Central memory CD8-positive, alpha-beta T cell (primary cell): ENCODE measurements around the gene RXFP2.

Experiments
- ATAC-seq: fragments of 150-1000 bp; cut with Tn5 transposase; replicated peaks from 2 replicates; pipeline ENCODE4 v1.10.0; 2022; ENCODE audit warnings: mild to moderate bottlenecking, moderate FRiP score, moderate number of reproducible peaks; ENCODE audit not compliant: poor library complexity, severe bottlenecking; ENCODE audit errors: extremely low read depth
- DNase-seq, 2 donors: peaks; one replicate each; pipeline ENCODE4 v3.0.0; 2021; ENCODE audit warnings: low spot score in 2 of 2
- H3K27ac Mint-ChIP-seq: one replicate; pipeline ENCODE4 v1.8.0; 2022; ENCODE audit warnings: low read depth, mild to moderate bottlenecking, moderate library complexity, mixed read lengths
- H3K27me3 Mint-ChIP-seq: one replicate; pipeline ENCODE4 v1.8.0; 2022; ENCODE audit warnings: mixed read lengths
- H3K36me3 Mint-ChIP-seq: one replicate; pipeline ENCODE4 v1.8.0; 2022; ENCODE audit warnings: mild to moderate bottlenecking, moderate library complexity, mixed read lengths; ENCODE audit not compliant: insufficient read depth
- H3K4me1 Mint-ChIP-seq: one replicate; pipeline ENCODE4 v1.8.0; 2022; ENCODE audit warnings: mixed read lengths
- H3K4me3 Mint-ChIP-seq: one replicate; pipeline ENCODE4 v1.8.0; 2022; ENCODE audit warnings: mild to moderate bottlenecking, moderate library complexity, mixed read lengths
- H3K9me3 Mint-ChIP-seq: one replicate; pipeline ENCODE4 v1.8.0; 2022; ENCODE audit warnings: mixed read lengths

The RXFP2 gene

DNA sequence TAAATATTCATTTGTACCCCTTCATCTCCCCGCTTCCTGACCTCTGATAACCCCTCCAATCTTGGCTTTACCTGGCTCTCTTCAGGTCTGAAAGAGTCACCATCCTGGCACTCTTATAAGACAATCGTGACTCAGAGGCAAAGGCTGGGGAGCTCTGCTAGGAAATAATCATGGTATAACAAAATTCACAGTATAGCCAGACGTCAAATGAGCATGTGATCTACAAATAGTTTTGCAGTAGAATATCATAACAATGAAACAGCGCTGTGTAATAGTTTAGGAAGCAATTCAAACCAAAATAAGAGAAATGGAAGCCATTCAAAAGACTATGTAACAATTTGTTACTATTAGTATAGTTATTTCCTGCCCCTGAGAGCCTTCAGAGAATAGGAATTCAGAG, 34.2 kb downstream of the RXFP2 start:
- Mint-ChIP-seq H3K27me3 (peaks cover 2% of the 10 kb centered on the region), H3K4me1 (peaks cover 11% of the 10 kb centered on the region), H3K4me3 (peak overlapping the region; percentile 26), H3K27ac (no peak overlapping the region), H3K36me3 (no peaks in the 10 kb centered on the region), H3K9me3 (no peaks in the 10 kb centered on the region)
- no peak for ATAC-seq
- DNase-seq: no peak

DNA sequence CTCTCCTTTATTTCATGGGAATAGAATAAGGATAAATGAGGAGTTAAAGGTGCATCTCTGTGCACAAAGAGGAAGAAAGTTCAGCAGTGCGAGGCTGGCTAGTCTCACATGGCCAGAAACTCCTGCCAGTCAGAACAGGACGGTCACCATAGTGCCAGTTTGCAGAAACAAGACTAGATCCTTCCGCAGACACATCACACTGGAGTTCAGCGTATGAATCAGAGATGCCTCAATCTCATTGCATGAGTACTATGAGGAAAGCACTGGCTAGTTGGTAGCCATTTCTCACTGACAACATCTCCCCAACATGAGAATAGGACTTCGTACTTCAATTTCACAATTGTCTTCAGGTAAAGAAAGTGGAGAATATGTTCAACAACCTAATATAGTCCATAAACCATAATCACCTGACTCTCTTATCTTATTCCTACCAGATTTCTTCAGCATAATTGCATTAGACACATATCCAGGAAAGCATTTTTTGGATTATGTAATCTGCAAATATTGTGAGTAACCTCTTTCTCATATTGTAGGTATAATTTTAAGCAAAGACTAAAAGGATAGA, 34.9 kb downstream of the RXFP2 start:
- ATAC-seq: no peak
- no peaks in the 10 kb centered on the region for H3K36me3 Mint-ChIP-seq
- H3K9me3 Mint-ChIP-seq: no peaks in the 10 kb centered on the region
- no peak for DNase-seq
- no peak overlapping the region for H3K4me3 Mint-ChIP-seq
- no peak overlapping the region for H3K27ac Mint-ChIP-seq
- H3K4me1 Mint-ChIP-seq: peaks cover 11% of the 10 kb centered on the region
- H3K27me3 Mint-ChIP-seq: peaks cover 10% of the 10 kb centered on the region

DNA sequence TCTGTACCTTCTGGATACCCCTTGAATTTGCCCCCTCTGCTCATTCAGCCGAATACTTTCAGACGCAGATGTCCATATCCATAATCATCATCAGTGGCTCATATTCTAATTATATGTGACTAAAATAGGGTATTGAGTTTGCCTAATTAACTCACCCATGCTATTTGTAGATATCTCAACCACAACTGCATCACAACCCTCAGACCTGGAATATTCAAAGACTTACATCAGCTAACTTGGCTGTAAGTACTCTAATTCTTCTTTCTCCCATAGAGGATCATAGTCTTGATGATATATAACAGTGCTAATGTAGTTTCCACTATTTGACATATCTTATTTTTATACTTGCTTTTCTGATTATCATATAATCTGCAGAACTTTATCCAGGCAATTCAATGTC, 35.8 kb downstream of the RXFP2 start:
- Mint-ChIP-seq H3K4me1 (peaks cover 11% of the 10 kb centered on the region), H3K36me3 (no peaks in the 10 kb centered on the region), H3K27me3 (peaks cover 18% of the 10 kb centered on the region), H3K4me3 (no peak overlapping the region), H3K9me3 (no peaks in the 10 kb centered on the region), H3K27ac (no peak overlapping the region)
- ATAC-seq: no peak
- no peak for DNase-seq

DNA sequence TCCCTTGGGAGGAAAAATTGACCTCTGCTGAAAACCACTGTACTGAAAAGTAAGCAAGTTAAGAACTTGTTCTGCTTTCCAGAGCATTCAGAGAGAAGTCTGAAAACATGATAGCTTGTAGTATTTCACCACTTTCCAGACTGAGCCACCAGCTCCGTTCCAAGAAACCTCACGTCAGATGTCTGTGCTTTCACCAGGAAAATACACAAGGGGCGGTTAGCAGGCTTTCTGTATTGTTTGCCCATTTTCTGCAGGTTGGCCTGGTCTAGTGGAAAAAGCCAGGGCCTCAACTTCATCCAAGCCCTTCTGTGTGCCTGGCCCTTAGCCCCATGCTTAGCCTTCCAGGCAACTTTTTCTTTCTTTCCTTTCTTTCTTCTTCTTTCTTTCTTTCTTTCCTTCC, 36.4 kb downstream of the RXFP2 start:
- H3K4me3 Mint-ChIP-seq: no peak overlapping the region
- peaks cover 11% of the 10 kb centered on the region for H3K4me1 Mint-ChIP-seq
- DNase-seq: no peak
- no peak overlapping the region for H3K27ac Mint-ChIP-seq
- no peaks in the 10 kb centered on the region for H3K9me3 Mint-ChIP-seq
- no peaks in the 10 kb centered on the region for H3K36me3 Mint-ChIP-seq
- peaks cover 21% of the 10 kb centered on the region for H3K27me3 Mint-ChIP-seq
- no peak for ATAC-seq

DNA sequence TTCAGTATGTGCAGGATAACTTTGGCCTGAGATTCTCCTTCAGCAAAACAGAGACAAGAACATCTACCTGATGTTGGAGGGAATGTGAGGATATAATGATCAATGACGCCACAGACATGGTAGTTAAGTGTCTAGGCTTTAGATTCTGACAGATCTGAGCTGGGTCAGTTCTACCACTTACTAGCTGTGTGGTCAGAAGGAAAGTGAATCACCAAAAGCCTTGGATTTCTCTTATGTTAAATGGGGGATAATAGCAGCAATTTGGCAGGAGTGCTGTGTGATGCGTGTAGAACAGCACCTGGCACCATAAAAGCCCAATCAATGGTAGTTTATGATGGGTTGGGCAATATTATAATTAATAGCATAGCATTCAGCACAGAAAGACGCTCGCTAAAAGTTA, 41.7 kb downstream of the RXFP2 start:
- no peaks in the 10 kb centered on the region for H3K9me3 Mint-ChIP-seq
- DNase-seq (no peak), ATAC-seq (no peak)
- peaks cover 30% of the 10 kb centered on the region for H3K27me3 Mint-ChIP-seq
- no peak overlapping the region for H3K4me3 Mint-ChIP-seq
- no peaks in the 10 kb centered on the region for H3K4me1 Mint-ChIP-seq
- no peak overlapping the region for H3K27ac Mint-ChIP-seq
- no peaks in the 10 kb centered on the region for H3K36me3 Mint-ChIP-seq

DNA sequence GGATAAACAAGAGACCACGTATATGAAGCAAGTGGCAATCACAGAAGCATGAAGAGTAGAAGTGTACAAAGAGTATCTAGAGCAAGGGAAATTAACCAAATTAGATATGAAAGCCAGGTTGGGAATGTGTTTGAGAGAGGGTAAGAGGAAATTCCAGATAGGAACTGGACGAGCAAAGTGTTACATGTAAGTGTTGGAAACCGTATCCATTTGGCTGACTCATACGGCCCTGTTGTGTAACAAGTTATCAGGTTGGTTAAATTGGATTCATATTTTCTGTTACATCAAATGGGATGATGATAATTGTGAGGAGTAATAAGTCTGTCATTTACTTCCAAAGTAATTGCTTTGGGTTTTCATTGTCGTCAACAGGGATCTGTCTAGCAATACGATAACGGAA, 46.7 kb downstream of the RXFP2 start:
- Mint-ChIP-seq H3K4me3 (no peak overlapping the region), H3K27ac (no peak overlapping the region), H3K36me3 (no peaks in the 10 kb centered on the region), H3K27me3 (peaks cover 9% of the 10 kb centered on the region), H3K9me3 (peaks cover 6% of the 10 kb centered on the region), H3K4me1 (no peaks in the 10 kb centered on the region)
- ATAC-seq (no peak), DNase-seq (no peak)

DNA sequence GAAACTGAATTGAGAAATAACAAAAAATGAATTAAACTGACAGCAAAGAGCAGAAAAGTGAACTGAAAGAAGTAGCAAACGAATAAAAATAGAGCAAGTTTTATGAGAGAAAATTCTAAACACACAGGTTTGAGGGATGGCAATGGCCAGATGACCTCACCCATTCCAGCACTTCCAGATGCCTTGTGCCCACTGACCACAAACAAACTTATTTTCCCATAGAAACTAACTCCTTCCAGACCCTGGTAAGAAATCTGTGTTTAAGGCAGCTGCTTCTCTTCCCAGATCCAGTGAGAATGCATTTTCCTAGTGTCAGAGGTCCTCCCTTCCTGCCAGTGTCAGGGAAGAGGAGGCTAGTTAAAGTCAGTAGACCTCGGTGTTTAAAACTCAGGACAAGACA, 51.7 kb downstream of the RXFP2 start:
- Mint-ChIP-seq H3K36me3 (no peaks in the 10 kb centered on the region), H3K9me3 (peaks cover 6% of the 10 kb centered on the region), H3K4me1 (no peaks in the 10 kb centered on the region), H3K27me3 (no peaks in the 10 kb centered on the region), H3K27ac (no peak overlapping the region), H3K4me3 (no peak overlapping the region)
- DNase-seq (no peak), ATAC-seq (no peak)

DNA sequence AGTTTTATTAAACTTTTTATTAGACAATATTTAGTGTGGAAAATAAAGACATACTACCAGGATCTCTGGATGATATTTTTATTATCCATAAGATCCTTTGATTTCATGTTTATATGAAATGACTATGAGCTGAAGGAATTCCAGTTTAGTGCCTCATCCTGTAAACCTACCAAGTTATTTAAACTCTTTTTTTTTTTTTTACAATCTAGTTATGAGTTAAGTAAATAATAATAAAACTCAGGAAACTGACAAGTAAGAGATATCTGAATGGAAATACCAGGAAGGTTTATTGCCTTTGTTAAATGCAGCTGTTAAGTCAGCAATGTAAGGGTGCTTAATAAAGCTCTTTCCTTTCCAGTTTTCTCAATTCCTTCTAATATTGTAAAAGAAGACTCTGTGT, 53.9 kb downstream of the RXFP2 start:
- Mint-ChIP-seq H3K4me1 (no peaks in the 10 kb centered on the region), H3K9me3 (peaks cover 6% of the 10 kb centered on the region), H3K4me3 (no peak overlapping the region), H3K27me3 (no peaks in the 10 kb centered on the region), H3K27ac (no peak overlapping the region), H3K36me3 (no peaks in the 10 kb centered on the region)
- no peak for DNase-seq
- no peak for ATAC-seq

DNA sequence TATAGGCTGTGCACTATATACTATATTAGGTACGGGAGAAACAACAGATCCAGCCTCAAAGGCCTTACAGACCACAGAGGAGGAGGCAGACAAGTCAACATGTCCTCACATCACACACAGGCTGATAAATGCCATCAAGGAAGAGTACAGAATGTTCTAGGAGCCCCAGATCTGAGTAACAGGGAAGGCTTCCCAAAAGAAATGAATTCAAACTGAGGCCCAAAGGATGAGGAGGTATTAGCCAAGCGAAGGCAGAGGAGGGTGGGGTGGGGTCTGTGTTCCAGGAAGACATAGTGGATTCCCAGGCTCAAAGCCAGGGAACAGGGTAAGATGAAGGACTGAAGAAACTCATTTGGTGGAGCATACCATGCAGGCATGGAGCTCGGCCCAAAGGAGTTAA, 55.1 kb downstream of the RXFP2 start:
- no peak for ATAC-seq
- Mint-ChIP-seq H3K4me3 (no peak overlapping the region), H3K4me1 (no peaks in the 10 kb centered on the region), H3K36me3 (no peaks in the 10 kb centered on the region), H3K27me3 (no peaks in the 10 kb centered on the region), H3K9me3 (peaks cover 6% of the 10 kb centered on the region), H3K27ac (no peak overlapping the region)
- no peak for DNase-seq

DNA sequence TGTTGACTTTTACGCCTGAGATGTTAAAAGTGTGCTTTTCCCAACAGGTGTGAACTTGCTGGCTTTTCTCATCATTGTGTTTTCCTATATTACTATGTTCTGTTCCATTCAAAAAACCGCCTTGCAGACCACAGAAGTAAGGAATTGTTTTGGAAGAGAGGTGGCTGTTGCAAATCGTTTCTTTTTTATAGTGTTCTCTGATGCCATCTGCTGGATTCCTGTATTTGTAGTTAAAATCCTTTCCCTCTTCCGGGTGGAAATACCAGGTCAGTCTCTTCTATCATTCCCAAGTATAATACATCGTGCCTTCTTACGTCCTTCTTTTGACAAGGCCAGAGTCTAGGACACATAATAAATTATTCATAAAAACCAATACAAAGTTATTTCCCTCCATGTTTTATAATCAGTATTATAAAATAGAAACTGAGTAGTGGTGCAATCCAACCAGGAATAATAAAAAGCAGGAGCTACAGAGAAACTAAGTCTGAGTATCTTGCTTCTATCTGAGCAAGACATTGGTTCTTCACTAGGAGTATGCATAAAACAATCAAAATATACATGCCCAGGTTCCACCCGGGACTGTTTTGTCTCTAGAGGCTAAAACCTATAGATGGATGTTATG, 57.9 kb downstream of the RXFP2 start:
- Mint-ChIP-seq H3K4me3 (no peak overlapping the region), H3K4me1 (no peaks in the 10 kb centered on the region), H3K9me3 (no peaks in the 10 kb centered on the region), H3K27ac (no peak overlapping the region), H3K27me3 (no peaks in the 10 kb centered on the region), H3K36me3 (no peaks in the 10 kb centered on the region)
- ATAC-seq (no peak), DNase-seq (no peak)

DNA sequence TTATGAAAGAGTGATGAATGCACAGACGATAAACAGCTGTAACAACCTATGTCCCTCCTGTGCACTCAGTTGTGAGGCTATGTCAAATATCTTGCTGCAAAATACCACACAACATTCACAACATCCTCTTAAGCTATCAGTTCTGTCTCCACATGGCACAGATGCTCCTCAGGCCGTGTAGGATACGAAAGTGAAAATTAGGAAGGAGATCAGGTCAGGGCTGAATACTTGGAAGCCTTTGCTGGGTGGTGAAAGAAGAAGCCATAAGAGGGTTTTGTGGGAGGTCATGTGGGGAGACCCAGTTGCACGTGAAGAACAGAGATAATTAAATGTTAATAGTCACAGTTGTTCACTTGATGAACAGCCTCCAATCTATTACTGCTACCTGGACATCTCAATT, 58.9 kb downstream of the RXFP2 start:
- Mint-ChIP-seq H3K4me3 (no peak overlapping the region), H3K4me1 (no peaks in the 10 kb centered on the region), H3K36me3 (no peaks in the 10 kb centered on the region), H3K27ac (no peak overlapping the region), H3K27me3 (no peaks in the 10 kb centered on the region), H3K9me3 (no peaks in the 10 kb centered on the region)
- no peak for DNase-seq
- no peak for ATAC-seq

DNA sequence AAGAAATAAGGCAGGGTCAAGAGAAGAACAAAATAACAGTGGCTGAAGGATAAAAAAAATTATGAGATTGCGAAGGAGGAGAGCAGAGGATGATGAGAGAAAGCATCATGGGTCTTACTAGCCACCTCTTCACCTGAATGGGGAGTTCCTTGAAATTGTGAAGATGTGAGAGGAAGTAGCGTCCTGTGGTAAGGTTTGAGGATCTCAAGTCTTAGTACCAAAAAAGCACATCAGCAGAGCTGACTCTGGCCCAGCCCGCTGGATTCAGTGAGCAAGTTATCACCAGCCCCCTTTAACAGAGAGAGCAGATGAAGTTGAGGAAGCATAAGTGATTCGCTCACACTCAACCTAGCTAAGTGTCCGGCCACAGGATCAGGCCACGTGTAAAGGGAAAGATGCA, 61.8 kb downstream of the RXFP2 start:
- no peaks in the 10 kb centered on the region for H3K4me1 Mint-ChIP-seq
- no peaks in the 10 kb centered on the region for H3K9me3 Mint-ChIP-seq
- no peak for DNase-seq
- H3K27ac Mint-ChIP-seq: no peak overlapping the region
- no peaks in the 10 kb centered on the region for H3K36me3 Mint-ChIP-seq
- H3K27me3 Mint-ChIP-seq: no peaks in the 10 kb centered on the region
- no peak for ATAC-seq
- no peak overlapping the region for H3K4me3 Mint-ChIP-seq

DNA sequence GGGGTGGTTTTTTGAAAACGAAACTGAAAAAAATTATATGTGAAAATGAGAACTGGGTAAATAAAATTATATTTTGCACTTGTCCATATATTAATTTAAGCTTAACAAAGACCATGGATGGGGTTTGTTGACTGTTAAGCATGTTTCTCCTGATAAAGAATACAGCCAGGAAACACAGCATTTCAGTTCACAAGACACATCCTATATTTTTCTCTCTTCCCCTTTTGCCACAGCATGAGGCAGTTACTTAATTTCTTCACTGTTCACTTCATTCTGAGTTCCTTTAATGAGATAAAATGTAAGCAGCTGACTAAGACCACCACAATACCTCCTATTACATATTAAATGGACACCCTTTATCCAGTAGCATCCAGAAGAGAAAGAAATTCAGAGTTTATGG, 64.0 kb downstream of the RXFP2 start:
- no peak overlapping the region for H3K4me3 Mint-ChIP-seq
- H3K36me3 Mint-ChIP-seq: no peaks in the 10 kb centered on the region
- no peaks in the 10 kb centered on the region for H3K27me3 Mint-ChIP-seq
- no peaks in the 10 kb centered on the region for H3K9me3 Mint-ChIP-seq
- DNase-seq (no peak), ATAC-seq (no peak)
- H3K4me1 Mint-ChIP-seq: peaks cover 8% of the 10 kb centered on the region
- no peak overlapping the region for H3K27ac Mint-ChIP-seq
